ENCODE results near the gene IGFBP2.

DNA sequence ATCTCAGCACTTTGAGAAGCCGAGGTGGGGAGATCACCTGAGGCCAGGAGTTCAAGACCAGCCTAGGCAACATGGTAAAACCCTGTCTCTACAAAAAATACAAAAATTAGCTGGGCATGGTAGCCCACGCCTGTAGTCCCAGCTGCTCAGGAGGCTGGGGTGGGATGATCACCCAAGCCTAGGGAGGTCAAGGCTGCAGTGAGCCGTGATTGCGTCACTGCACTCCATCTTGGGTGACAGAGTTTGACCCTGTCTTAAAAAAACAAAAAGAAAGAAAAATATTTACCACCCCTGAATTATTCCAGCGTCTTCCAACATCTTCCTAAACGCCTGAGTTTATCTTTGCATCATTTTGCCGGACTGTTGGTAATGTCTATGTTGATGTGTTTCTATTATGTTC is 68.3 kb downstream of the IGFBP2 start:
- TF ChIP-seq HIVEP1 (CRISPR knock-in tag; IDR thresholded peaks at IDR 0.05): no peak
- TF ChIP-seq, protein P1, sequence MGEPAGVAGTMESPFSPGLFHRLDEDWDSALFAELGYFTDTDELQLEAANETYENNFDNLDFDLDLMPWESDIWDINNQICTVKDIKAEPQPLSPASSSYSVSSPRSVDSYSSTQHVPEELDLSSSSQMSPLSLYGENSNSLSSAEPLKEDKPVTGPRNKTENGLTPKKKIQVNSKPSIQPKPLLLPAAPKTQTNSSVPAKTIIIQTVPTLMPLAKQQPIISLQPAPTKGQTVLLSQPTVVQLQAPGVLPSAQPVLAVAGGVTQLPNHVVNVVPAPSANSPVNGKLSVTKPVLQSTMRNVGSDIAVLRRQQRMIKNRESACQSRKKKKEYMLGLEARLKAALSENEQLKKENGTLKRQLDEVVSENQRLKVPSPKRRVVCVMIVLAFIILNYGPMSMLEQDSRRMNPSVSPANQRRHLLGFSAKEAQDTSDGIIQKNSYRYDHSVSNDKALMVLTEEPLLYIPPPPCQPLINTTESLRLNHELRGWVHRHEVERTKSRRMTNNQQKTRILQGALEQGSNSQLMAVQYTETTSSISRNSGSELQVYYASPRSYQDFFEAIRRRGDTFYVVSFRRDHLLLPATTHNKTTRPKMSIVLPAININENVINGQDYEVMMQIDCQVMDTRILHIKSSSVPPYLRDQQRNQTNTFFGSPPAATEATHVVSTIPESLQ (CRISPR knock-in tag; conservative IDR thresholded peaks at IDR 0.05): no peak
- TF ChIP-seq, protein P2, sequence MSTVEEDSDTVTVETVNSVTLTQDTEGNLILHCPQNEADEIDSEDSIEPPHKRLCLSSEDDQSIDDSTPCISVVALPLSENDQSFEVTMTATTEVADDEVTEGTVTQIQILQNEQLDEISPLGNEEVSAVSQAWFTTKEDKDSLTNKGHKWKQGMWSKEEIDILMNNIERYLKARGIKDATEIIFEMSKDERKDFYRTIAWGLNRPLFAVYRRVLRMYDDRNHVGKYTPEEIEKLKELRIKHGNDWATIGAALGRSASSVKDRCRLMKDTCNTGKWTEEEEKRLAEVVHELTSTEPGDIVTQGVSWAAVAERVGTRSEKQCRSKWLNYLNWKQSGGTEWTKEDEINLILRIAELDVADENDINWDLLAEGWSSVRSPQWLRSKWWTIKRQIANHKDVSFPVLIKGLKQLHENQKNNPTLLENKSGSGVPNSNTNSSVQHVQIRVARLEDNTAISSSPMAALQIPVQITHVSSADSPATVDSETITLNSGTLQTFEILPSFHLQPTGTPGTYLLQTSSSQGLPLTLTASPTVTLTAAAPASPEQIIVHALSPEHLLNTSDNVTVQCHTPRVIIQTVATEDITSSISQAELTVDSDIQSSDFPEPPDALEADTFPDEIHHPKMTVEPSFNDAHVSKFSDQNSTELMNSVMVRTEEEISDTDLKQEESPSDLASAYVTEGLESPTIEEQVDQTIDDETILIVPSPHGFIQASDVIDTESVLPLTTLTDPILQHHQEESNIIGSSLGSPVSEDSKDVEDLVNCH (CRISPR knock-in tag; IDR thresholded peaks at IDR 0.05): no peak
- no peak for TF ChIP-seq MEF2D (CRISPR knock-in tag; IDR thresholded peaks at IDR 0.05)
- no peak for TF ChIP-seq ZNF720 (CRISPR knock-in tag; IDR thresholded peaks at IDR 0.05)
